Psoas muscle (tissue), 8 donors: ENCODE results near the gene LGI1. TPM values are rescaled to one million over a fixed set of nuclear protein-coding genes. Genes with fewer than 3 reads are reported as not detected.

Source experiments
- ATAC-seq, 4 donors: fragments of 200-7000 bp; cut with Tn5 transposase; one replicate each; pipeline ENCODE4 v1.9.1; 2020; ENCODE audit warnings: moderate library complexity in 3 of 4, mild to moderate bottlenecking in 2 of 4
- DNase-seq, 2 donors: peaks; one replicate each; pipeline ENCODE4 v3.0.0-alpha.2; 2020
- H3K27ac ChIP-seq: fragments of 200-600 bp; one replicate; pipeline ENCODE4 v1.8.0; 2022
- H3K27me3 ChIP-seq, 3 donors: fragments of 200-600 bp in 1 of 3; one replicate each; pipeline versions ENCODE4 v1.6.1 to v1.8.0; 2013 to 2022; ENCODE audit warnings: low read length in 2 of 3, mild to moderate bottlenecking in 2 of 3, moderate library complexity in 1 of 3; ENCODE audit not compliant: insufficient read depth in 3 of 3
- H3K36me3 ChIP-seq, 2 donors: fragments of 200-600 bp in 1 of 2; one replicate each; pipeline versions ENCODE4 v1.6.1 to v1.8.0; 2013 to 2022; ENCODE audit warnings: low read depth in 1 of 2, mild to moderate bottlenecking in 1 of 2, moderate library complexity in 1 of 2; ENCODE audit not compliant: insufficient read depth in 1 of 2
- H3K4me1 ChIP-seq: fragments of 200-600 bp; one replicate; pipeline ENCODE4 v1.8.0; 2022
- H3K4me3 ChIP-seq: fragments of 200-600 bp; one replicate; pipeline ENCODE4 v1.8.0; 2022; ENCODE audit warnings: mild to moderate bottlenecking
- H3K9me3 ChIP-seq: fragments of 200-600 bp; one replicate; pipeline ENCODE4 v1.8.0; 2022
- WGBS, 3 donors: extraction: QIAGEN DNeasy Blood & Tissue Kit; methylation state at CpG; one replicate each; pipeline versions ENCODE4 v1.1.6 to v1.1.7; 2013; 5-methylcytosine and 5-hydroxymethylcytosine counted together
- intact Hi-C, 2 donors: fragments of 100-400 bp; cut with DNase I; formaldehyde crosslinking; loops; one replicate each; pipeline versions ENCODE4 v1.11.0 to v1.14.2; 2022
- polyA plus RNA-seq, 3 donors: library from polyadenylated mRNA; stranded (reverse); fragments of 200-250 nt; gene quantifications; one replicate each; pipeline ENCODE4 v1.2.3, GENCODE V29; 2013
- total RNA-seq, 4 donors: library from RNA; stranded (reverse); fragmentation: NEBNext Ultra II Directional in 2 of 4; extraction: Animal tissue kit (Norgen Biotek cat#: 25700) in 2 of 4; gene quantifications; one replicate each; pipeline versions ENCODE4 v1.2.1 to v1.2.4, GENCODE V29; 2021 to 2023
- TF ChIP-seq, protein P1 (sequence below): fragments of 200-600 bp; IDR thresholded peaks from one replicate; pipeline ENCODE4 v1.8.0; 2022; ENCODE audit warnings: antibody characterized with exemption
- donor health status: healthy with polysubstance abuse.
- donor health status: DM: no; HTN: no; CAD: no; lungs with moderate emphysema.
- donor health status: Bipolar disorder and iron deficiency.
- donor health status: healthy.
- donor health status: DM: yes; HTN: yes; CAD: no.
- donor health status: DM: no; HTN: no; CAD: no.
- donor health status: DM: no; HTN: no; CAD: no.
- donor health status: DM: yes; HTN: yes; CAD: no.

LGI1 gene
- total and polyA plus RNA-seq, 7 donors, result 0.20 to 7.3 (median 1.4) TPM

DNA sequence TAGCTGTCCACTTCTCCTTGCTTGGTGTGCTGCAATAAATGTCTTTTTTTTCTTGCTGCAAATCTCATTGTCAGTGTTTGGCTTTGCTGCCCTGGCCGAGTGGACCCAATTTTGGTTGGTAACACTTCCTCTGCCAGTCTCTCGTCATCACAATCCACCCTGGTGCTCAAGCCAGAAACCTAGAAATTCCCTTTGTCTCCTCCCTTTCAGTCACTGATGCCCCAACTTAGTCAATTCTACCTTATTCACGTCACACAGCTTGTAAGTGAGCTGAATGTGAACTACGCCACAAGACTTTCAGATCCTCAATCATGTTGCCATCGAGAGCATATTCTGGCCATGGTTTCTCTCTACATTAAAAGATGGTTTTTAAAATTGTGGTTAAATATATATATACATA, 42.4 kb upstream of the LGI1 start:
- intact Hi-C loops, result no loop called here
- Histone ChIP-seq H3K4me1 (no peaks in the 10 kb centered on the region), H3K27ac (no peak overlapping the region), H3K27me3 (no peaks in the 10 kb centered on the region), H3K9me3 (no peaks in the 10 kb centered on the region), H3K4me3 (no peak overlapping the region), H3K36me3 (no peaks in the 10 kb centered on the region)
- DNase-seq (no peak), ATAC-seq (no peak)
- TF ChIP-seq, protein P1, sequence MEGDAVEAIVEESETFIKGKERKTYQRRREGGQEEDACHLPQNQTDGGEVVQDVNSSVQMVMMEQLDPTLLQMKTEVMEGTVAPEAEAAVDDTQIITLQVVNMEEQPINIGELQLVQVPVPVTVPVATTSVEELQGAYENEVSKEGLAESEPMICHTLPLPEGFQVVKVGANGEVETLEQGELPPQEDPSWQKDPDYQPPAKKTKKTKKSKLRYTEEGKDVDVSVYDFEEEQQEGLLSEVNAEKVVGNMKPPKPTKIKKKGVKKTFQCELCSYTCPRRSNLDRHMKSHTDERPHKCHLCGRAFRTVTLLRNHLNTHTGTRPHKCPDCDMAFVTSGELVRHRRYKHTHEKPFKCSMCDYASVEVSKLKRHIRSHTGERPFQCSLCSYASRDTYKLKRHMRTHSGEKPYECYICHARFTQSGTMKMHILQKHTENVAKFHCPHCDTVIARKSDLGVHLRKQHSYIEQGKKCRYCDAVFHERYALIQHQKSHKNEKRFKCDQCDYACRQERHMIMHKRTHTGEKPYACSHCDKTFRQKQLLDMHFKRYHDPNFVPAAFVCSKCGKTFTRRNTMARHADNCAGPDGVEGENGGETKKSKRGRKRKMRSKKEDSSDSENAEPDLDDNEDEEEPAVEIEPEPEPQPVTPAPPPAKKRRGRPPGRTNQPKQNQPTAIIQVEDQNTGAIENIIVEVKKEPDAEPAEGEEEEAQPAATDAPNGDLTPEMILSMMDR, result no peak
- WGBS, 3 donors, result 77 to 81% (median 78%) methylated on average over 5 of the region's 5 CpGs

DNA sequence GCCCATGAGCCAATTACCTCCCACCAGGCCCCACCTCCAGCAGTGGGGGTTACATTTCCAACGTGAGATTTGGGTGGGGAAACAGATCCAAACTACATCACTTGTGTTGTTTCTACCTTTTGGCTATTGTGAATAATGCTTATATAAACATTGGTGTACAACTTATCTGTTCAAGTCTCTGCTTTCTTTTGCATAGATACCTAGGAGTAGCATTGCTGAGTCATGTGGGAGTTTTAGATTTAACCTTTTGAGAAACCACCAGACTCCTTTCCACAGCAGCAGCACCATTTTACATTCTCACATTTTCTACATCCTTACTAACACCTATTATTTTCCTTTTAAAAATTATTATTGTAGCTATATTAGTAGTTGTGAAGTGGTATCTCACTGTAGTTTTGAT, 41.0 kb upstream of the LGI1 start:
- intact Hi-C loops, result no loop called here
- Histone ChIP-seq H3K4me1 (no peaks in the 10 kb centered on the region), H3K9me3 (no peaks in the 10 kb centered on the region), H3K4me3 (no peak overlapping the region), H3K36me3 (no peaks in the 10 kb centered on the region), H3K27ac (no peak overlapping the region), H3K27me3 (no peaks in the 10 kb centered on the region)
- WGBS, 3 donors, result 27 to 40% (median 33%) methylated on average over 1 of the region's 1 CpG
- no peak for DNase-seq
- no peak for ATAC-seq
- TF ChIP-seq, protein P1, result no peak

DNA sequence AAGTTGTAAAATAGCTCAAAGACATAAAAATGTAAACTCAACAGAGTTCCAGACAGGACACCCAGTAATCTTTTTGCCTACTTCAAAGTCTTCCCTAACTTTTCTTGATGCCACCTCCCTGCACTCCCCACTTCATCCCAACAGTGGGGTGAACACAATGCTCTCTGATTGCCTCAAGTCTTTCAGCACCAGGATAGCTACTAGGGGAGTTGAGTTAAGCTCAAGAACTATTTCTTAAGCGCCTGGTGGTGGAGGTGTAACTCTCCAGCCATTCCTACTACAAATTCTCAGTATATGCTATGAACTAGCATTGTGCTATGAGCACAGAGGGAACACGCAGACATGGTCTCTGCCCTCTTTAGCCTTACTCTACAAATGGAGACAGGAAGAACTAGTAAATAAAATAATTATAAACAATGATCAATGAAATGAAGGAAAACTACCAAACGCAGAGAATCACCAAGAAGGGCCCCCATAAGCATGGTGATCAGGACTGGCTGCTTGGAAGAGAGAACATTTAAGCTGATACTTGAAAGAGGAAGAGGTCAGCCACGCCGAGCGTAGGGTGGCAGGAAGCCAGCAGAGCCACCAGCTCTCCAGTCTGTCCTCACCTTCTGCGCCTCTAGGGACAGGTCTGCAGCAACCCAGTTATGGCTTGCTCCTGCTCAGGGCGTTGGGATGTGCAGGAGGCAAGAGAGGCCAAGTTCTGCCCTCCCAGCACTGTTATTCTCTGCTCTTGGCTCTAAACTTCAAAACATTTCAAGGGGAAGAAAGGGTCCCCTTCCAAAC, 38.6 kb upstream of the LGI1 start:
- no peak overlapping the region for H3K27ac ChIP-seq
- H3K27me3 ChIP-seq, result no peaks in the 10 kb centered on the region
- H3K9me3 ChIP-seq, result no peaks in the 10 kb centered on the region
- intact Hi-C loops, result no loop called here
- ATAC-seq, result no peak
- WGBS, 3 donors, result 58 to 67% (median 59%) methylated on average over 8 of the region's 8 CpGs
- no peaks in the 10 kb centered on the region for H3K36me3 ChIP-seq
- TF ChIP-seq, protein P1, result no peak
- DNase-seq, result no peak
- no peaks in the 10 kb centered on the region for H3K4me1 ChIP-seq
- no peak overlapping the region for H3K4me3 ChIP-seq

DNA sequence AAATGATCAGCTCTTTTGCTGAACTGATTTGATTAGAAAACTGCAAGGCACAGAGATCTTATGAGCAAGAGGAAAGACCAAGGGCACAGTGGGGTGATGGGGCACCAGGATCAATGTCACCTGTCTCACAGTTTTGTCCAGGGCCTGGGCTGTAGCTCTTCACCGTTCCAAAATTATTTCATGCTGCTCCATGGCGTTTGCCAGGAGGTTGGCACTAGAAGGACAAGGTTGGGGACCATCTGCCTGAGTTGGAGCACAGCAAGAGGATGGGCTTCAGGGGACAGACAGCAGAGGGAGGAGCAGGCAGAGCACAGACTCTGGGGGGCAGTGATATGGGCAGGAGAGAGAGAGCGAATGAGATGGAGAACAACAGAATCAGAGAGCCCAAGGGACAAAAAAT, 37.8 kb upstream of the LGI1 start:
- H3K4me3 ChIP-seq, result no peak overlapping the region
- H3K4me1 ChIP-seq, result no peaks in the 10 kb centered on the region
- no peak overlapping the region for H3K27ac ChIP-seq
- H3K9me3 ChIP-seq, result no peaks in the 10 kb centered on the region
- intact Hi-C loops, result no loop called here
- ATAC-seq (no peak), DNase-seq (no peak)
- TF ChIP-seq, protein P1, result no peak
- H3K27me3 ChIP-seq, result no peaks in the 10 kb centered on the region
- no peaks in the 10 kb centered on the region for H3K36me3 ChIP-seq
- 41 to 44% (median 43%) methylated on average over 3 of the region's 3 CpGs for WGBS, 3 donors

DNA sequence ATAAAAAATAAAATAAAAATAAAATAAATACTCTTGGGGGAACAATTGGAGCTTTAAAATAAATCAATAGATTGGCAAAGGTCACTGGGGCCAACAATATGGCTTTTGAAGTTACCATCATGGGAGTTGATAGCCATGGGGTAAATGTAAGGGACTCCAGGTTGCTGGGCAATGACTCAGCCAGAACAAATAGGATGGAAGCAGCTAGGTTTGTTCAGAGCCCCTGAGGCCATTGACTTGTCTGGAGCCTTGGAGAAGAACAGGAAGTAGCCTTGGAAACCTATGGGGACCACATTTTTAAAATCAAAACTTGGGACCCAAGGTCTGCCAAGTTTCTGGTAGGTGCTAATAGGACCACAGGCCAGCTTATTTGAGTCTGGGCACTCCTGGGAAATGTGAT, 35.2 kb upstream of the LGI1 start:
- intact Hi-C loops, result no loop called here
- H3K36me3 ChIP-seq, result no peaks in the 10 kb centered on the region
- ATAC-seq (no peak), DNase-seq (no peak)
- TF ChIP-seq, protein P1, result no peak
- H3K4me3 ChIP-seq, result no peak overlapping the region
- peaks cover 0 to 5% (median 0%) of the 10 kb centered on the region in 3 donors for H3K27me3 ChIP-seq
- H3K4me1 ChIP-seq, result no peaks in the 10 kb centered on the region
- H3K9me3 ChIP-seq, result no peaks in the 10 kb centered on the region
- H3K27ac ChIP-seq, result no peak overlapping the region
